A172 (cell line): ENCODE data around the gene TCF12. TPM values are rescaled to one million over a fixed set of nuclear protein-coding genes. Genes with fewer than 3 reads are reported as not detected.
A peak's percentile ranks its signal among the peaks of the same experiment; 100 is the strongest.

Experiments used
- DNase-seq: peaks from one replicate; pipeline ENCODE4 v3.0.0-alpha.2; 2015; ENCODE audit warnings: low spot score
- total RNA-seq: library from RNA; depleted of rRNA; stranded (reverse); fragments of >200 nt; shearing (Covaris generic); gene quantifications from 2 replicates; pipeline ENCODE4 v1.2.3, GENCODE V29; 2014

Gene TCF12
- total RNA-seq, 1 experiment from 2014 or later, result 133 TPM

- no peak for DNase-seq
These were observed 249.5 kb downstream of the TCF12 start for GRCh38 chr15:57167821-57168395.

GRCh38 chr15:57169643-57170042 lies 251.2 kb downstream of the TCF12 start:
- DNase-seq, result no peak

GRCh38 chr15:57171426-57171825 lies 253.0 kb downstream of the TCF12 start:
- no peak for DNase-seq

- no peak for DNase-seq
These were observed 254.5 kb downstream of the TCF12 start for GRCh38 chr15:57172925-57173324.

GRCh38 chr15:57183041-57183440 lies 264.6 kb downstream of the TCF12 start:
- no peak for DNase-seq

- DNase-seq, result no peak
These were observed 265.3 kb downstream of the TCF12 start for GRCh38 chr15:57183614-57184344.

- DNase-seq, result no peak
These were observed 266.1 kb downstream of the TCF12 start for GRCh38 chr15:57184502-57184901.

GRCh38 chr15:57185507-57186074 lies 267.1 kb downstream of the TCF12 start:
- no peak for DNase-seq

GRCh38 chr15:57189466-57189865 lies 271.0 kb downstream of the TCF12 start:
- no peak for DNase-seq

GRCh38 chr15:57190208-57190607 lies 271.8 kb downstream of the TCF12 start:
- no peak for DNase-seq

GRCh38 chr15:57193161-57193560 lies 274.7 kb downstream of the TCF12 start:
- no peak for DNase-seq

- DNase-seq, result no peak
These were observed 276.9 kb downstream of the TCF12 start for GRCh38 chr15:57195326-57195725.

- no peak for DNase-seq
These were observed 278.4 kb downstream of the TCF12 start for GRCh38 chr15:57196865-57197264.

- DNase-seq, result no peak
These were observed 279.7 kb downstream of the TCF12 start for GRCh38 chr15:57198131-57198530.

- DNase-seq, result no peak
These were observed 280.3 kb downstream of the TCF12 start for GRCh38 chr15:57198654-57199291.

- DNase-seq, result no peak
These were observed 283.1 kb downstream of the TCF12 start for GRCh38 chr15:57201578-57201977.

- no peak for DNase-seq
These were observed 285.5 kb downstream of the TCF12 start for GRCh38 chr15:57203906-57204305.

GRCh38 chr15:57205027-57205855 lies 286.8 kb downstream of the TCF12 start:
- DNase-seq, result no peak

GRCh38 chr15:57205996-57206395 lies 287.6 kb downstream of the TCF12 start:
- no peak for DNase-seq

- peak; percentile 44 for DNase-seq
These were observed 295.4 kb downstream of the TCF12 start for GRCh38 chr15:57213862-57214261.

GRCh38 chr15:57215326-57215725 lies 296.9 kb downstream of the TCF12 start:
- no peak for DNase-seq

- DNase-seq, result no peak
These were observed 297.4 kb downstream of the TCF12 start for GRCh38 chr15:57215881-57216280.
